Activated CD4-positive, alpha-beta T cell treated with anti-CD3 and anti-CD28 coated beads for 36 hours (primary cell): ENCODE measurements around the gene WNT9B. TPM values are rescaled to one million over a fixed set of nuclear protein-coding genes. Genes with fewer than 3 reads are reported as not detected.
A peak's percentile ranks its signal among the peaks of the same experiment; 100 is the strongest.
"Not testable (repeated sequence)": the region's sequence is repeated elsewhere in the genome, so short reads cannot be mapped to it uniquely, and the experiment has no call there.

Experiments
- ATAC-seq: fragments of 200-7000 bp; cut with Tn5 transposase; one replicate; pipeline ENCODE4 v1.10.0; 2021; ENCODE audit warnings: mild to moderate bottlenecking, moderate library complexity
- CTCF ChIA-PET: fragments of 350-600 bp; sonication (Branson Sonifier 250); formaldehyde crosslinking; loops from one replicate; lab custom pipeline; 2021; ENCODE audit warnings: antibody characterized with exemption; lab: Charles Lee
- POLR2A ChIA-PET: fragments of 350-600 bp; sonication (Branson Sonifier 250); formaldehyde crosslinking; loops from one replicate; lab custom pipeline; 2021; ENCODE audit warnings: antibody characterized with exemption, inconsistent platforms; lab: Charles Lee
- DNase-seq: peaks from one replicate; pipeline ENCODE4 v3.0.0-alpha.2; 2020
- H3K27ac Mint-ChIP-seq: one replicate; pipeline ENCODE4 v1.8.0; 2021; ENCODE audit warnings: mixed read lengths
- H3K27me3 Mint-ChIP-seq: one replicate; pipeline ENCODE4 v1.8.0; 2021; ENCODE audit warnings: mixed read lengths
- H3K36me3 Mint-ChIP-seq: one replicate; pipeline ENCODE4 v1.8.0; 2021; ENCODE audit warnings: low read depth, mixed read lengths
- H3K4me1 Mint-ChIP-seq: one replicate; pipeline ENCODE4 v1.8.0; 2021; ENCODE audit warnings: mixed read lengths
- H3K4me3 Mint-ChIP-seq: one replicate; pipeline ENCODE4 v1.8.0; 2021; ENCODE audit warnings: mild to moderate bottlenecking, moderate library complexity, mixed read lengths
- H3K9me3 Mint-ChIP-seq: one replicate; pipeline ENCODE4 v1.8.0; 2021; ENCODE audit warnings: low read depth, mixed read lengths
- intact Hi-C, 2 experiments: fragments of 100-400 bp; cut with DNase I in 1 of 2; cut with micrococcal nuclease in 1 of 2; formaldehyde crosslinking; loops; one replicate each; pipeline versions ENCODE4 v1.14.2 to v1.15.1; 2022 to 2024; cut with DNase I, micrococcal nuclease
- total RNA-seq, 2 experiments: library from RNA; stranded (reverse); gene quantifications; one replicate each; pipeline ENCODE4 v1.2.3, GENCODE V29; 2021

WNT9B gene
- total RNA-seq, 2 experiments from 2014 or later, result not detected

GRCh38 chr17:46840596-46840995 is 10.8 kb upstream of the WNT9B start:
- Mint-ChIP-seq H3K9me3 (peaks cover 11% of the 10 kb centered on the region), H3K27me3 (peaks cover 34% of the 10 kb centered on the region)
- H3K4me3 Mint-ChIP-seq, POLR2A ChIA-PET, H3K4me1 Mint-ChIP-seq, H3K36me3 Mint-ChIP-seq, DNase-seq, ATAC-seq, H3K27ac Mint-ChIP-seq: not testable (repeated sequence)
- intact Hi-C loops, result loop anchor here in 1 of 2 experiments (5.0 kb wide), 1 partner anchor 162 kb away; no protein-coding TSS in a partner anchor
- CTCF ChIA-PET, result interaction anchor here (4.5 kb wide), 1 partner anchor 101 kb away, joined by 36 read pairs; no protein-coding TSS in a partner anchor

- Mint-ChIP-seq H3K4me3 (no peak overlapping the region), H3K4me1 (no peaks in the 10 kb centered on the region), H3K9me3 (peaks cover 11% of the 10 kb centered on the region), H3K36me3 (peaks cover 5% of the 10 kb centered on the region), H3K27me3 (peaks cover 37% of the 10 kb centered on the region), H3K27ac (no peak overlapping the region)
- peak; percentile 56 for DNase-seq
- ChIA-PET POLR2A (no interaction called here), CTCF (interaction anchor here (0.6 to 4.5 kb wide), 15 partner anchors 8 to 1666 kb away, joined by 3 to 36 read pairs (median 3); partner anchors contain the start of gene WNT9B)
- peak; percentile 51 for ATAC-seq
- intact Hi-C loops, result loop anchor here (1.0 to 5.0 kb wide), 4 partner anchors 99 to 161 kb away; no protein-coding TSS in a partner anchor
These were observed 9.6 kb upstream of the WNT9B start for GRCh38 chr17:46841561-46842379.

GRCh38 chr17:46842835-46843234 is 8.5 kb upstream of the WNT9B start:
- intact Hi-C loops, result loop anchor here (1.0 to 5.0 kb wide), 4 partner anchors 97 to 159 kb away; no protein-coding TSS in a partner anchor
- H3K36me3 Mint-ChIP-seq, result peaks cover 5% of the 10 kb centered on the region
- H3K27me3 Mint-ChIP-seq, result peaks cover 45% of the 10 kb centered on the region
- DNase-seq, result peak; percentile 23
- no peaks in the 10 kb centered on the region for H3K4me1 Mint-ChIP-seq
- H3K27ac Mint-ChIP-seq, result no peak overlapping the region
- CTCF ChIA-PET, result interaction anchor here (0.6 to 4.5 kb wide), 10 partner anchors 9 to 159 kb away, joined by 3 to 36 read pairs (median 4); partner anchors contain the start of gene WNT9B
- ATAC-seq, result no peak
- peaks cover 11% of the 10 kb centered on the region for H3K9me3 Mint-ChIP-seq
- no peak overlapping the region for H3K4me3 Mint-ChIP-seq
- POLR2A ChIA-PET, result no interaction called here

- H3K4me1 Mint-ChIP-seq, result peaks cover 6% of the 10 kb centered on the region
- POLR2A ChIA-PET, result interaction anchor here (0.6 kb wide), 1 partner anchor 140 kb away, joined by 3 read pairs; no protein-coding TSS in a partner anchor
- intact Hi-C loops, result no loop called here
- CTCF ChIA-PET, result interaction anchor here (0.7 to 1.5 kb wide), 2 partner anchors 24 to 47 kb away, joined by 3 to 4 read pairs; no protein-coding TSS in a partner anchor
- DNase-seq, result no peak
- H3K27me3 Mint-ChIP-seq, result peaks cover 58% of the 10 kb centered on the region
- H3K9me3 Mint-ChIP-seq, result peaks cover 10% of the 10 kb centered on the region
- H3K4me3 Mint-ChIP-seq, result no peak overlapping the region
- H3K36me3 Mint-ChIP-seq, result peaks cover 5% of the 10 kb centered on the region
- no peak overlapping the region for H3K27ac Mint-ChIP-seq
- ATAC-seq, result no peak
These were observed 3.9 kb upstream of the WNT9B start for GRCh38 chr17:46847204-46848191.

- Mint-ChIP-seq H3K27me3 (peaks cover 56% of the 10 kb centered on the region), H3K4me1 (peaks cover 6% of the 10 kb centered on the region), H3K27ac (no peak overlapping the region), H3K4me3 (no peak overlapping the region), H3K9me3 (no peaks in the 10 kb centered on the region), H3K36me3 (no peaks in the 10 kb centered on the region)
- intact Hi-C loops, result no loop called here
- ATAC-seq, result no peak
- no peak for DNase-seq
- ChIA-PET CTCF (interaction anchor here (0.6 to 1.5 kb wide), 4 partner anchors 9 to 41 kb away, joined by 3 to 4 read pairs (median 3); no protein-coding TSS in a partner anchor), POLR2A (no interaction called here)
These were observed 2.8 kb upstream of the WNT9B start for GRCh38 chr17:46848534-46848933.

- H3K27me3 Mint-ChIP-seq, result peaks cover 60% of the 10 kb centered on the region
- CTCF ChIA-PET, result no interaction called here
These were observed 725 bp upstream of the WNT9B start for GRCh38 chr17:46850688-46851028.

GRCh38 chr17:46853896-46854444 is 2.6 kb downstream of the WNT9B start:
- intact Hi-C loops, result no loop called here
- no peaks in the 10 kb centered on the region for H3K9me3 Mint-ChIP-seq
- ATAC-seq, result no peak
- H3K4me1 Mint-ChIP-seq, result peaks cover 6% of the 10 kb centered on the region
- peaks cover 48% of the 10 kb centered on the region for H3K27me3 Mint-ChIP-seq
- H3K4me3 Mint-ChIP-seq, result no peak overlapping the region
- no peaks in the 10 kb centered on the region for H3K36me3 Mint-ChIP-seq
- H3K27ac Mint-ChIP-seq, result no peak overlapping the region
- ChIA-PET CTCF (interaction anchor here (0.6 to 0.8 kb wide), 2 partner anchors 88 to 304 kb away, joined by 3 to 5 read pairs; no protein-coding TSS in a partner anchor), POLR2A (no interaction called here)
- no peak for DNase-seq

More at GRCh38 chr17:46850688-46851028, 725 bp upstream of the WNT9B start:
- intact Hi-C loops, result no loop called here
- H3K4me3 Mint-ChIP-seq, result no peak overlapping the region
- H3K9me3 Mint-ChIP-seq, result no peaks in the 10 kb centered on the region
- DNase-seq (no peak), ATAC-seq (no peak)
- H3K4me1 Mint-ChIP-seq, result peaks cover 6% of the 10 kb centered on the region
- H3K36me3 Mint-ChIP-seq, result no peaks in the 10 kb centered on the region
- H3K27ac Mint-ChIP-seq, result no peak overlapping the region
- POLR2A ChIA-PET, result no interaction called here

- no peak overlapping the region for H3K4me3 Mint-ChIP-seq
- ChIA-PET CTCF (interaction anchor here (0.8 kb wide), 1 partner anchor 88 kb away, joined by 3 read pairs; no protein-coding TSS in a partner anchor), POLR2A (no interaction called here)
- DNase-seq, result no peak
- intact Hi-C loops, result no loop called here
- no peak overlapping the region for H3K27ac Mint-ChIP-seq
- no peaks in the 10 kb centered on the region for H3K9me3 Mint-ChIP-seq
- H3K36me3 Mint-ChIP-seq, result no peaks in the 10 kb centered on the region
- peaks cover 49% of the 10 kb centered on the region for H3K27me3 Mint-ChIP-seq
- ATAC-seq, result no peak
- peaks cover 6% of the 10 kb centered on the region for H3K4me1 Mint-ChIP-seq
These were observed 3.1 kb downstream of the WNT9B start for GRCh38 chr17:46854515-46854914.

- intact Hi-C loops, result no loop called here
- DNase-seq (no peak), ATAC-seq (no peak)
- Mint-ChIP-seq H3K4me1 (peaks cover 6% of the 10 kb centered on the region), H3K4me3 (no peak overlapping the region), H3K27ac (no peak overlapping the region), H3K27me3 (peaks cover 47% of the 10 kb centered on the region), H3K36me3 (no peaks in the 10 kb centered on the region), H3K9me3 (no peaks in the 10 kb centered on the region)
- ChIA-PET CTCF (interaction anchor here (0.8 kb wide), 1 partner anchor 87 kb away, joined by 3 read pairs; no protein-coding TSS in a partner anchor), POLR2A (no interaction called here)
These were observed 3.6 kb downstream of the WNT9B start for GRCh38 chr17:46854948-46855347.

GRCh38 chr17:46857600-46857999 is 6.2 kb downstream of the WNT9B start:
- Mint-ChIP-seq H3K27ac (no peak overlapping the region), H3K36me3 (no peaks in the 10 kb centered on the region), H3K4me1 (no peaks in the 10 kb centered on the region), H3K9me3 (no peaks in the 10 kb centered on the region), H3K27me3 (peaks cover 26% of the 10 kb centered on the region), H3K4me3 (no peak overlapping the region)
- no peak for DNase-seq
- CTCF ChIA-PET, result no interaction called here
- POLR2A ChIA-PET, result no interaction called here
- ATAC-seq, result no peak
- intact Hi-C loops, result no loop called here
